Measurements from ENCODE around the gene SLC22A25. TPM values are rescaled to one million over a fixed set of nuclear protein-coding genes. Genes with fewer than 3 reads are reported as not detected.

SLC22A25 gene
- not detected for total RNA-seq

DNA sequence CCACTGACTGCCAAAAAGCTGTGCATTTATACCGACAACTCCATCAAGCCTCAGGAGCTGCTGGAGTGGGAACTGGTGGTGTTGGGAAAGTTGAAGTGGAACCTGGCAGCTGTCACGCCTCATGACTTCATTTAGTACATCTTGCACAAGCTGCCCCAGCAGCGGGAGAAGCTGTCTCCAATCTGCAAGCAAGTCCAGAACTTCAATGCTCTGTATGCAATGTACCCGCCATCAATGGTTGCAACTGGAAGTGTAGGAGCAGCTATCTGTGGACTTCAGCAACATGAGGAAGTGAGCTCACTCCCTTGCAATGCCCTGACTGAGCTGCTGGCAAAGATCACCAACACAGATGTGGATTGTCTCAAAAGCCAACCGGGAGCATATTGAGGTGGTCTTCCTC is at the start of gene SLC22A25:
Gene SLC22A25, minus strand, starts transcription at position 67 of the 400 bp plus-strand sequence. CDS start 13,947 bp downstream, outside the sequence.
- Histone ChIP-seq H3K36me3 (no peaks in the 10 kb centered on the region), H3K27me3 (no peaks in the 10 kb centered on the region), H3K4me1 (no peaks in the 10 kb centered on the region), H3K4me3 (no peak within 1 kb of the TSS), H3K9me3 (no peaks in the 10 kb centered on the region), H3K27ac (no peak within 1 kb of the TSS)
- TF ChIP-seq, protein P1, sequence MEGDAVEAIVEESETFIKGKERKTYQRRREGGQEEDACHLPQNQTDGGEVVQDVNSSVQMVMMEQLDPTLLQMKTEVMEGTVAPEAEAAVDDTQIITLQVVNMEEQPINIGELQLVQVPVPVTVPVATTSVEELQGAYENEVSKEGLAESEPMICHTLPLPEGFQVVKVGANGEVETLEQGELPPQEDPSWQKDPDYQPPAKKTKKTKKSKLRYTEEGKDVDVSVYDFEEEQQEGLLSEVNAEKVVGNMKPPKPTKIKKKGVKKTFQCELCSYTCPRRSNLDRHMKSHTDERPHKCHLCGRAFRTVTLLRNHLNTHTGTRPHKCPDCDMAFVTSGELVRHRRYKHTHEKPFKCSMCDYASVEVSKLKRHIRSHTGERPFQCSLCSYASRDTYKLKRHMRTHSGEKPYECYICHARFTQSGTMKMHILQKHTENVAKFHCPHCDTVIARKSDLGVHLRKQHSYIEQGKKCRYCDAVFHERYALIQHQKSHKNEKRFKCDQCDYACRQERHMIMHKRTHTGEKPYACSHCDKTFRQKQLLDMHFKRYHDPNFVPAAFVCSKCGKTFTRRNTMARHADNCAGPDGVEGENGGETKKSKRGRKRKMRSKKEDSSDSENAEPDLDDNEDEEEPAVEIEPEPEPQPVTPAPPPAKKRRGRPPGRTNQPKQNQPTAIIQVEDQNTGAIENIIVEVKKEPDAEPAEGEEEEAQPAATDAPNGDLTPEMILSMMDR (IDR thresholded peaks at IDR 0.05), result no peak
- intact Hi-C loops (cut with DNase I), result no loop called here
- DNase-seq (ENCODE audit: low spot score in 2 of 2), result no peak

DNA sequence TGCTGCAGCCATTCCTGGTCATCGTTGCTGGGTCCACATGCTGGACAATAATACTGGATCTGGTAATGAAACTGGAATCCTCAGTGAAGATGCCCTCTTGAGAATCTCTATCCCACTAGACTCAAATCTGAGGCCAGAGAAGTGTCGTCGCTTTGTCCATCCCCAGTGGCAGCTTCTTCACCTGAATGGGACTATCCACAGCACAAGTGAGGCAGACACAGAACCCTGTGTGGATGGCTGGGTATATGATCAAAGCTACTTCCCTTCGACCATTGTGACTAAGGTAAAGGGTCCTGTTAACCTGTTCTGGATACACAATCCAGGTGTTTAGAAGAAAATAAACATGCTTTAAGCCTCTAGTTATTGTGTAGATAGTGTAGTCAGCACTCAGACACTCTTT is 46.9 kb upstream of the SLC22A25 start:
- Histone ChIP-seq H3K27me3 (no peaks in the 10 kb centered on the region), H3K27ac (no peak overlapping the region), H3K4me3 (no peak overlapping the region), H3K4me1 (no peaks in the 10 kb centered on the region), H3K36me3 (no peaks in the 10 kb centered on the region), H3K9me3 (no peaks in the 10 kb centered on the region)
- TF ChIP-seq, protein P1 (IDR thresholded peaks at IDR 0.05), result no peak
- intact Hi-C loops (cut with DNase I), result no loop called here
- DNase-seq (ENCODE audit: low spot score in 2 of 2), result no peak

DNA sequence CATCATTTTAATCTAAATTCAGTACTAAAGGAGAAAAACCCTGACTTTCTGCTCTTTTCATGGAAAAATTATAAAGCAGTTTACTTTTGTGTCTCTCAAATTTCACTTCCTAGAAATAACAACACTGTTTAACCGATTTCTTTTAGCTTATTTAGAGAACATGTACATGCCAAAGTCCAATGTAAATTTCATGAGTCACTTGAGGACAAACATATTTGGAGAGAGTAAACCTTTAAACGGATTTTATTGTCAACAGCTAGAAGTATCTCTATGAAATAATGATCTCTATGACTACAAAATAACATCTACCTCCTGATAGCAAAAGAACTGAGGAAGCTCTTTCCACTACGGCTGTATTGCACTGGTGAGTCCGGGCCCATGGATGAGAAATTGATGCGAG is 46.3 kb upstream of the SLC22A25 start:
- H3K36me3 ChIP-seq, result no peaks in the 10 kb centered on the region
- TF ChIP-seq, protein P1 (IDR thresholded peaks at IDR 0.05), result no peak
- no peaks in the 10 kb centered on the region for H3K27me3 ChIP-seq
- DNase-seq (ENCODE audit: low spot score in 2 of 2), result no peak
- H3K4me1 ChIP-seq, result no peaks in the 10 kb centered on the region
- no peak overlapping the region for H3K4me3 ChIP-seq
- no peak overlapping the region for H3K27ac ChIP-seq
- intact Hi-C loops (cut with DNase I), result no loop called here
- no peaks in the 10 kb centered on the region for H3K9me3 ChIP-seq

DNA sequence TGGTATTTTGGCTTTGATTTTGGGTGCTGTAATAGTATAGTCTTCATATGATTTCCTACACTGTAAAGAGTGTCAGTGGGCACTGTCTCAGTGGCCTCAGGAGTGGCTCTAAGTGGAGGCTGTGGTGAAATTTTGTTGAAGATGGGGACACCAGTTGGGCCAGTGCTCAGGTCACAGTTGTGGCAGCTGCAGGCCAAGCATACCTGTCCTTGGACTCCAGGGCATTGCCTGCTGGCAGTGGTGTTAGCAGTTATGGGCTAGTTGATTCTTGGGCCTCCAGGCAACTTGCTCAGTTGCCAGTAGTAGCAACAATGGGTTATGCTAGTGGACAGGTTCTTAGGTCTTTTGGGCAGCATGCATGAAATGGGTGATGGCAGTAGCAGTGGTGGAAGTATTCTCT is 39.2 kb upstream of the SLC22A25 start:
- Histone ChIP-seq H3K36me3 (no peaks in the 10 kb centered on the region), H3K27me3 (no peaks in the 10 kb centered on the region), H3K4me3 (no peak overlapping the region), H3K4me1 (no peaks in the 10 kb centered on the region), H3K27ac (no peak overlapping the region), H3K9me3 (no peaks in the 10 kb centered on the region)
- no peak for DNase-seq (ENCODE audit: low spot score in 2 of 2)
- intact Hi-C loops (cut with DNase I), result no loop called here
- TF ChIP-seq, protein P1 (IDR thresholded peaks at IDR 0.05), result no peak

DNA sequence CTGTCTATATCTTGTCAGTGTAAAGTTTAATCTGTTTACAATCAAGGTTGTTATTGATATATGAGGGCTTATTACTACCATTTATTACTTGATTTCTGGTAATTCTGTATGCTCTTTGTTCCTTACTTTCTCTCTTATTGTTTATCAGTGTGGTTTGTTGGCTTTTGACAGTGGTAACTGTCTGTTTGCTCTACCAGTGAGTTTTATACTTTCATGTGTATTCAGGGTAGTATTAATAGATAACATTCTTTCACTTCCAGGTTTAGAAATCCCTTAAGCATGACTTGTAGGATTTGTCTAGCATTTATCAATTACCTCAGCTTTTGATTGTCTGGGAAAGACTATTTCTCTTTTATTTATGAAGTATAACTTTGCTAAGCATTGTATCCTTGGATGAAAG is 37.5 kb upstream of the SLC22A25 start:
- H3K27me3 ChIP-seq, result no peaks in the 10 kb centered on the region
- no peaks in the 10 kb centered on the region for H3K36me3 ChIP-seq
- no peak overlapping the region for H3K27ac ChIP-seq
- no peaks in the 10 kb centered on the region for H3K9me3 ChIP-seq
- TF ChIP-seq, protein P1 (IDR thresholded peaks at IDR 0.05), result no peak
- H3K4me1 ChIP-seq, result no peaks in the 10 kb centered on the region
- intact Hi-C loops (cut with DNase I), result no loop called here
- no peak overlapping the region for H3K4me3 ChIP-seq
- no peak for DNase-seq (ENCODE audit: low spot score in 2 of 2)

DNA sequence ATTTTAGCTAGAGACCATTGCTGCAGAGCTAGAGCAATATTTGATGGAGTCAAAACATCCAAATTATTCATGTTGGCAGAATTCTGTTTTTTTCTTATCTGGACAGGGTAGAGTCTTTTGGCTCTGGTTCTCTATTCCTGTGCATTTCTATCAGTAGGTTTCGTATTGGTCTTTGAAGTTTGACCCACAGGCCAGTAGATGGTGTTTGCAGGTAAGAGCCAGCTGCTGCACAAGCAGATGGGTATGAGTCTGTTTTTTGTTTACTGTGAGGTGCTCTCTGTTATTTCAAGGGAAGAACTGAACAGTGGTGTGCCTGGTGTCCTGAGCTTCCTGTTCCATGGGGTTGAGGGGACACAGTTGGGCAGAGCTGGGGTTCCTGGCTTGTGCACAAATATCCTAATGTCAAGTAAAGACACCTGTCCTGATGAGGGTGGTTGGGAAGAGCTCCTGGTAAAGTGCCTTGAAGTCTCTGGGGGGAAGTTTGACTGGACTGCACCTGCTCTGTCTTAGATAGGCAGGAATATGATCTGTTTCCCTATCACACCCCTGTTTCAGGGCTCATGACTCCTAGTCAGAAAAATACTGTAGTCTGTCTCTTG is 34.0 kb upstream of the SLC22A25 start:
- H3K4me1 ChIP-seq, result no peaks in the 10 kb centered on the region
- no peak for DNase-seq (ENCODE audit: low spot score in 2 of 2)
- TF ChIP-seq, protein P1 (IDR thresholded peaks at IDR 0.05), result no peak
- intact Hi-C loops (cut with DNase I), result no loop called here
- H3K27me3 ChIP-seq, result no peaks in the 10 kb centered on the region
- H3K9me3 ChIP-seq, result no peaks in the 10 kb centered on the region
- no peaks in the 10 kb centered on the region for H3K36me3 ChIP-seq
- no peak overlapping the region for H3K27ac ChIP-seq
- no peak overlapping the region for H3K4me3 ChIP-seq
